Camera-type eye (tissue), 1 donor: ENCODE results near the gene CREM. TPM values are rescaled to one million over a fixed set of nuclear protein-coding genes. Genes with fewer than 3 reads are reported as not detected.

ENCODE experiments used
- total RNA-seq: library from RNA; depleted of rRNA; stranded (reverse); fragments of >200 nt; gene quantifications from one replicate; pipeline ENCODE4 v1.2.3, GENCODE V29; 2014

The CREM gene
- 47.6 TPM for total RNA-seq

GRCh38 chr10:35126530-35127288 lies at the start of gene CREM:
CREM (plus strand) TSS chr10:35126846; CDS start chr10:35137836, 10,990 bp downstream.

GRCh38 chr10:35090162-35090954 lies 36.3 kb upstream of the CREM start, which contains the start of gene CUL2:
CUL2 (minus strand) TSS chr10:35090341; CDS start chr10:35071317, 19,024 bp downstream.

Other genes starting within 250 kb of the CREM start
- gene CUL2, start 36.5 kb upstream of the CREM start, total RNA-seq: 36.3 TPM
- gene CCNY, start 209.7 kb downstream of the CREM start, total RNA-seq: 55.7 TPM